ENCODE results near the gene DGAT2. TPM values are rescaled to one million over a fixed set of nuclear protein-coding genes. Genes with fewer than 3 reads are reported as not detected.
A peak's percentile ranks its signal among the peaks of the same experiment; 100 is the strongest.

Gene DGAT2
- total RNA-seq, 2 experiments from 2014 or later: 1.4 to 1.5 TPM

DNA sequence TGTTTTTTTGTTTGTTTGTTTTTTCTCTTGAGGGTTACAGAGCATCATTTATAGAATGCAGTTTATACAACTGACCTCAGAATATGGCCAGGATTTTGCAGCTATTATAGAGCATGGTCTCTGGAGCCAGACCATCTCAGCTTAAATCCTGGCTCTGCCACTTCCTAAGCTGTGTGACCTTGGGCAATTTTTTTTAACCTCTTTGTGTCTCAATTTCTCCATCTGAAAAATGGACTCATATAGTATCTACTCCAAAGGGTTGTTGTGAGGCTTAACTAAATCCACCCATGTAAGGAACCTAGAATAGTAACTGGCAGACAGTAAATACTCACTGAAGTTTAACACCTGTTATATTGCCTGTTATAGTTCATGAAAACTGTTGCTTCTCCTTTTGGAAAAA, 8.3 kb upstream of the DGAT2 start:
- POLR2A ChIA-PET: no interaction called here
- intact Hi-C loops (cut with DNase I, micrococcal nuclease): no loop called here
- H3K9me3 Mint-ChIP-seq (ENCODE audit: low read depth): no peaks in the 10 kb centered on the region

DNA sequence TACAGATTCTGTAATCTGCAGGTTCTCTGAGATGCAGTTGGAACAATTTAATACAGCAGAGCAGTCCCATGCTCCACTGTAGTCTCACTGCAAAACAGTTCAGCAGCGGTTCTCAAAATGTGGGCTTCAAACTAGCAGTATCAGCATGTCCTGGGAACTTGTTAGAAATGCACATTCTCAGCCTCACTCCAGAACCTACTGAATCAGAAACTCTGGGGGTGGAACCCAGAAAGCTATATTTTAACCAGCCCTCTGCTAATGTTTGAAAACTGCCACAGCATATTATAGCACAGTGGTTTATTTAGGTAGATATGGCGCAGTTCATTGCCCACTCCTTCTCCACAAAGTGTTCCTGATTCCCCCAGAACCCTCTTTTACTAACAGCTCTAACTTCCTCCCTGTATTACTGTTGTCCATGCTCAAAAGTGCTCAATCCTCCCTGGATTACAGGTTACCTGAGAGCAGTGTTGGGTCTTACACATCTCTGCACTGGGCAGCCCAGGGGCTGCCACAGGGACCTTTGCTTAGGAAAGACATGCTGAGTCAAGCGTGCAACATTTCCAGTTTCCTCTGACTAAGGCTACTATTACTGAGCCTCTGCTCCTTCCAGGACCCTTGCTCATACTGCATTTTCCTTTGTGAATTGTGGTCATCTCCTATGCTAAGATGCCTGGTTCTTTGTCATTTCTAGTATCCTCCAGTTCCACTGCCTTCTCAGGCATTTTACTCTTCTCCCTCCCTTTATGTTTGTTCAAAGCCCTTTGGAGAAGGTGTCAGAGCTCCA, 7.7 kb upstream of the DGAT2 start:
- intact Hi-C loops (cut with DNase I, micrococcal nuclease): no loop called here
- Mint-ChIP-seq H3K27ac (no peak overlapping the region), H3K4me3 (no peak overlapping the region), H3K36me3 (ENCODE audit: low read depth) (no peaks in the 10 kb centered on the region), H3K27me3 (peaks cover 2% of the 10 kb centered on the region), H3K9me3 (ENCODE audit: low read depth) (no peaks in the 10 kb centered on the region), H3K4me1 (no peaks in the 10 kb centered on the region)
- POLR2A ChIA-PET: no interaction called here
- CTCF ChIA-PET: interaction anchor here (0.6 to 1.1 kb wide), 2 partner anchors 55 to 474 kb away, joined by 3 read pairs; no protein-coding TSS in a partner anchor
- ATAC-seq: peak; percentile 23
- no peak for DNase-seq

More for the DNA sequence above, 8.3 kb upstream of the DGAT2 start:
- Mint-ChIP-seq H3K27ac (no peak overlapping the region), H3K27me3 (no peaks in the 10 kb centered on the region), H3K4me3 (no peak overlapping the region), H3K4me1 (no peaks in the 10 kb centered on the region), H3K36me3 (ENCODE audit: low read depth) (no peaks in the 10 kb centered on the region)
- ATAC-seq: no peak
- DNase-seq: no peak
- CTCF ChIA-PET: interaction anchor here (0.7 to 1.1 kb wide), 2 partner anchors 42 to 55 kb away, joined by 3 read pairs; no protein-coding TSS in a partner anchor

DNA sequence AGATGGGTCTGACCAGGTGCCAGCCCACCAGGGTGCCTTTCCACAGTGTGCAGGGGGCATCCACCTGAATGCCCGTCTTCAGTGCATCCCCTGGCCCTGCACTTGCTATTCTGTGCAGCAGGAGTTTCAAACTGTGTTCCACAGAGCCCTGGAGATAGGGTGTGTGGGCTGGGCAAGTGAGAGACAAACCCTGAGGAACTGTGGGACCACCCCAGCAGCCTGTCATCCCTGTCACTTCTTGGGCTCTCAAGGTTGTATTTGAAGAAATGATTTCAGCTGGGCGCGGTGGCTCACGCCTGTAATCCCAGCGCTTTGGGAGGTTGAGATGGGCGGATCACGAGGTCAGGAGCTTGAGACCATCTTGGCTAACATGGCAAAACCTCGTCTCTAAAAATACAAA, 6.4 kb upstream of the DGAT2 start:
- Mint-ChIP-seq H3K4me3 (no peak overlapping the region), H3K36me3 (ENCODE audit: low read depth) (no peaks in the 10 kb centered on the region), H3K9me3 (ENCODE audit: low read depth) (no peaks in the 10 kb centered on the region), H3K4me1 (peaks cover 9% of the 10 kb centered on the region), H3K27me3 (peaks cover 4% of the 10 kb centered on the region), H3K27ac (no peak overlapping the region)
- no peak for ATAC-seq
- intact Hi-C loops (cut with DNase I, micrococcal nuclease): no loop called here
- ChIA-PET CTCF (no interaction called here), POLR2A (no interaction called here)
- DNase-seq: no peak

DNA sequence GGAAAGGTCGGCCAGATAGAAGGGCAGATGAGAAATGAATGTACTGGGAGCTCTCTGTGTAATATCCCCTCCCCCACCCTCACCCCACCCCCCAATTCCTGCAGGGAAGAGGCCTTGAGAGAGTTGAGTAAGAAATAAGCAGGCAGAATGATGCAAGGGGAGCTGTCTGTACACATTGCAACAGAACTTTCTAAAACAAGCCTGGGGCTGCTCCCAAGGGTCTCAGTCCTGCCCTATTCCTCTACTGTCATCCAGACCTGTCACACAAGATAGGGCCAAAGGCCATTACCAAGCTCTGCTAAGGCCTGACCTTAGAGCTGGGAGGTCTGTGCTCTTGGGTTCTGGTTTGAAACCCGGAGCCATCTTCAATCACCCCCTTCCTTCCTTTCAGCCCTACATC, 5.7 kb upstream of the DGAT2 start:
- H3K4me3 Mint-ChIP-seq: no peak overlapping the region
- POLR2A ChIA-PET: no interaction called here
- DNase-seq (no peak), ATAC-seq (no peak)
- H3K27me3 Mint-ChIP-seq: peaks cover 9% of the 10 kb centered on the region
- H3K4me1 Mint-ChIP-seq: peaks cover 15% of the 10 kb centered on the region
- H3K27ac Mint-ChIP-seq: no peak overlapping the region
- CTCF ChIA-PET: interaction anchor here (0.6 kb wide), 1 partner anchor 287 kb away, joined by 3 read pairs; no protein-coding TSS in a partner anchor
- no peaks in the 10 kb centered on the region for H3K9me3 Mint-ChIP-seq (ENCODE audit: low read depth)
- intact Hi-C loops (cut with DNase I, micrococcal nuclease): no loop called here
- no peaks in the 10 kb centered on the region for H3K36me3 Mint-ChIP-seq (ENCODE audit: low read depth)

DNA sequence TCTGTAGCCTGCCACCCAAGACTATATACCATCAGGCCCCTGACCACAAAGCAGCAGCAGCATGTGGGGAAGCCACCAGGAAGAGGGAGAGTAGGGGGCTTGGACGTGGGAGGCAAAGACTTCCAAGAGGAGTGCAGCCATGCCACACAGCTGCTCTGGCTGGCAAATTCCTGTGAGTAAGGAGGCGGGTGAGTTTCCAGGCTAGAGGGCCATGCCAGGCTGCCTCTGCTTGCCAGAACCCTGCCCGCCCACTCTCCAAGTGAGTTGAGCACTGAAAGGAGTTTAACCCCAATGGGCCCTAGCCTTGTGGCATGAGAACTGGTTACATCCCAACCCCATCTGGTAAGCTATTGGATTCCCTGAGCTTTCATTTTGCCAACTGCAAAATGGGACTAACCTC, 4.7 kb upstream of the DGAT2 start:
- Mint-ChIP-seq H3K27me3 (peaks cover 9% of the 10 kb centered on the region), H3K9me3 (ENCODE audit: low read depth) (no peaks in the 10 kb centered on the region), H3K4me1 (peaks cover 20% of the 10 kb centered on the region), H3K27ac (no peak overlapping the region), H3K4me3 (no peak overlapping the region), H3K36me3 (ENCODE audit: low read depth) (no peaks in the 10 kb centered on the region)
- ChIA-PET CTCF (interaction anchor here (0.7 kb wide), 1 partner anchor 54 kb away, joined by 3 read pairs; no protein-coding TSS in a partner anchor), POLR2A (interaction anchor here (0.6 kb wide), 1 partner anchor 1038 kb away, joined by 3 read pairs; no protein-coding TSS in a partner anchor)
- DNase-seq: no peak
- no peak for ATAC-seq
- intact Hi-C loops (cut with DNase I, micrococcal nuclease): no loop called here

DNA sequence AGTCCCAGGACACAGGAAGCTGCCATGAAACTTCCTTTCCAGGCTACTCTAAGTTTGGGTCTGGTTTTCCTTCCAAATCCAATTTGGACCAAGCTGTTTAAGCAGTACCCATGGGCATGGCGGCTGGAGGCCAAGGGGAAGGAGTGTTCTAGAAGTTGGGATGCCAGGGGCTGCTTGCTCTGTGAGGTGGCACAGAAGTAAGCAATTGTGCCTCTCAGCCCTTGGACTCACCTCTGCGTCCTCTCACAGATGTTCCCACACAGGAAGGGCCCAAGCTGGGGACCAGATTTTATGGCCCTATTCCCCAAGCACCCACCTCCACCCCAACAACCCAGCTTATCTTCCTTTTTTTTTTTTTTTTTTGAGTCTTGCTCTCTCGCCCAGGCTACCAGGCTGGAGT, 3.5 kb upstream of the DGAT2 start:
- Mint-ChIP-seq H3K4me1 (peaks cover 28% of the 10 kb centered on the region), H3K4me3 (no peak overlapping the region), H3K27me3 (peaks cover 20% of the 10 kb centered on the region), H3K27ac (no peak overlapping the region), H3K9me3 (ENCODE audit: low read depth) (no peaks in the 10 kb centered on the region), H3K36me3 (ENCODE audit: low read depth) (no peaks in the 10 kb centered on the region)
- ChIA-PET POLR2A (no interaction called here), CTCF (interaction anchor here (0.9 kb wide), 1 partner anchor 592 kb away, joined by 4 read pairs; no protein-coding TSS in a partner anchor)
- DNase-seq (no peak), ATAC-seq (no peak)
- intact Hi-C loops (cut with DNase I, micrococcal nuclease): loop anchor here in 1 of 2 experiments (5.0 kb wide), 1 partner anchor 43 kb away; no protein-coding TSS in a partner anchor

DNA sequence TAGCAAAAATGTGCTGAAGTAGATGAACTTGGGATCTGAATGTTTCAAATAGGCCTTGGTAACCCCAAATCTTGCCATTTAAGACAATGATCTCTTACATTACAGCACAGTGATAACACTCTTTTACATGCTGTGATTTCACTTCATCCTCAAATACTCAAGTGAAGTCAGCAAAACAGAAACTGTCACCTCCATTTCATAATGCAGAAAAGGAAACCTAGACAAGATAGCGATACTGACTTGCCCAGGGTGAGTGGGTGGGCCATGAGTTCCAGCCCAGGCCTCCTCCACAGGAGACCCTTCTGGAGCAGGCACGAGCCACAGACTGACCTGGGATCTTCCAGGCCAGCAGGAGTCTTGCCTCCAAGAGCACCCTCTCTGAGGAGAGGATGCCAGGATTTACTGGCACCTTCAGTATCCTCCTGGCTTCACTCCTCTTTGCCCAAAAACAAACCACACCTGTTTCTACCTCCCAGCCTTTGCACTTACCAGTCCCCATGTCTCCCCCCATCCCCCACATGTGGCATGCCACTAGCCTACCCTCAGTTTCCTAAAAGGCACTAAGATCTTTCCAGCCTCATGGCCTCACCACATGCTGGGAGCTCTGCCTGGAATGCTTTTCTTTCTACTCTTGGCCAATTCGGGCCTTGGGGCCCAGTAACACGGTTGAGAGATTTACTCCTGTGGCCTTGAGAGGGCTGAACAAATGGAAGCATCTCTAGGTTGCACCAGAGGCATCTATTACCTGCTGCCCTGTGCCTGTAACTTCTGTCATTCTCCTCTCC, 1.9 kb upstream of the DGAT2 start:
- Mint-ChIP-seq H3K27ac (peak overlapping the region; percentile 59), H3K4me3 (no peak overlapping the region), H3K9me3 (ENCODE audit: low read depth) (no peaks in the 10 kb centered on the region), H3K27me3 (peaks cover 25% of the 10 kb centered on the region), H3K4me1 (peaks cover 29% of the 10 kb centered on the region), H3K36me3 (ENCODE audit: low read depth) (no peaks in the 10 kb centered on the region)
- intact Hi-C loops (cut with DNase I, micrococcal nuclease): loop anchor here in 1 of 2 experiments (5.0 kb wide), 1 partner anchor 44 kb away; no protein-coding TSS in a partner anchor
- ChIA-PET CTCF (no interaction called here), POLR2A (no interaction called here)
- DNase-seq: peak; percentile 47
- ATAC-seq: peak; percentile 24

DNA sequence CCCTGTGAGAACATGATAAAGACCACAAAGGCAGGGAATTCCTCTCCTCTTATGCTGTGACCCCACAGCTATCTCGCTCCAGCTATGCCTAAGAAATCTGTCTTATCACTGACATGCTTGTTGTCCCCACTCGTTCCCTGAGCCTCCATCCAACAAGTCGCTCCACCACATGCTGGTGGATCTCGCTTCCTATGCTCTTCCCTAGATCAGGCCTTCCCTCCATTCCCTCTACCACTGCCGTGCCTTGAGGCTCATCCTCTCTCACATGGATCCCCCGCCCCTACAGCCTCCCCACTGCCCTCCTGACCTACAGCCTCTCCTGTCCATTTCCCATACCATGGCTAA, 1.4 kb upstream of the DGAT2 start:
- DNase-seq (no peak), ATAC-seq (no peak)
- H3K9me3 Mint-ChIP-seq (ENCODE audit: low read depth): no peaks in the 10 kb centered on the region
- H3K4me1 Mint-ChIP-seq: peaks cover 29% of the 10 kb centered on the region
- no peak overlapping the region for H3K4me3 Mint-ChIP-seq
- no peaks in the 10 kb centered on the region for H3K36me3 Mint-ChIP-seq (ENCODE audit: low read depth)
- H3K27me3 Mint-ChIP-seq: peaks cover 26% of the 10 kb centered on the region
- ChIA-PET POLR2A (no interaction called here), CTCF (no interaction called here)
- peak overlapping the region; percentile 38 for H3K27ac Mint-ChIP-seq
- intact Hi-C loops (cut with DNase I, micrococcal nuclease): loop anchor here in 1 of 2 experiments (5.0 kb wide), 1 partner anchor 45 kb away; no protein-coding TSS in a partner anchor

DNA sequence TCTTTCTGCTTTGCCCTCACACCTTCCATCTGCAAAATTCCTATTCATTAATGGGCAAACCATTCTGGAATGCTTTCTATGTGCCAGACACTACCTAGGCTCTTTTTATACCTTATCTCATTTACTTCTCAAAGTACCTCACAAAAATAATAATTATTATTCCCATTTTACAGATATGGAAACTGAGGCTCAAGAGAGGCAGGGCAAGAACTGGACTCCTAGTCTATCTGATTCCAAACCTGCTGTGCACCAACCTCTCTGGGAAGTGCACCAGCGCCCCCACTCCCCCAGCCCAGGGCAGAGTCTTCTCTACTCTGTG, 826 bp upstream of the DGAT2 start:
- intact Hi-C loops (cut with DNase I, micrococcal nuclease): loop anchor here (1.0 to 5.0 kb wide), 2 partner anchors 45 to 48 kb away; partner anchors contain the start of gene UVRAG (in 1 of the 2)
- POLR2A ChIA-PET: no interaction called here
- peaks cover 28% of the 10 kb centered on the region for H3K27me3 Mint-ChIP-seq
- peaks cover 29% of the 10 kb centered on the region for H3K4me1 Mint-ChIP-seq
- no peaks in the 10 kb centered on the region for H3K36me3 Mint-ChIP-seq (ENCODE audit: low read depth)
- DNase-seq (no peak), ATAC-seq (no peak)
- H3K27ac Mint-ChIP-seq: no peak overlapping the region
- H3K4me3 Mint-ChIP-seq: no peak overlapping the region
- CTCF ChIA-PET: no interaction called here
- no peaks in the 10 kb centered on the region for H3K9me3 Mint-ChIP-seq (ENCODE audit: low read depth)

DNA sequence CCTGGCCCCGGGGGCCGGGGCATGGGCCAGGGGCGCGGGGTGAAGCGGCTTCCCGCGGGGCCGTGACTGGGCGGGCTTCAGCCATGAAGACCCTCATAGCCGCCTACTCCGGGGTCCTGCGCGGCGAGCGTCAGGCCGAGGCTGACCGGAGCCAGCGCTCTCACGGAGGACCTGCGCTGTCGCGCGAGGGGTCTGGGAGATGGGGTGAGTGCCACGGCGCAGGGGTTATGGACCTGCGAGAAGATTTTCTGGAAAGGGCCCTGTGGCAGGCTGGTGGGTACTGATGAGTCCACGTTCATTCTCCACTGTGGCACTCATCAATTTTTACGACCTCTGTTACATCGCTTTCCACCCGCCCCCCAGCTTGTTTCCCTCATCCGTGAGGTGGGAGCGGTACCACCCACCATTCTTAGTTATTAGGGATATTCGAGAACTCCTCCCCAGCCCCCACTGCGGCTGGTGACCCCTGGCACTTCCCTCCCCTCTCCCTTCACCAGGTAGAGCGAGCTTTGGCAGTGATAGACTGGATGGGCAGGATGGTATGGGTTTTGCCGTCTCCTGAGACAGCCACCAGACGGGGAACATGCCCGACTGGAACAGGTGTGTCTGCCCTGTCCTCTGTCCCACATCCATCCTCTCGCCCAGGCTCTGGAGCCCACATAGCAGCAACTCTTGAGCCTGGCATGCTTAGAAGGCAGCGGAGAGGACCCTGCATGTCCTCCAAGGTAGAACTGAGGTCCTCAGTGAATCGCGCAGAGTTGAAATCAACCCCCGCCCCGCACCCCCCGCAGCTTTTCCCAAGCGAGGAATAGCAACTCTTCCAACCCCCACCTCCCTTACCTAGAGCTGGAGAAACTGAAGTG, 562 bp downstream of the DGAT2 start:
- H3K4me3 Mint-ChIP-seq: peak overlapping the region; percentile 38
- no peaks in the 10 kb centered on the region for H3K36me3 Mint-ChIP-seq (ENCODE audit: low read depth)
- peaks cover 28% of the 10 kb centered on the region for H3K27me3 Mint-ChIP-seq
- intact Hi-C loops (cut with DNase I, micrococcal nuclease): loop anchor here (1.0 to 5.0 kb wide), 2 partner anchors 46 to 47 kb away; partner anchors contain the start of gene UVRAG (in 1 of the 2)
- CTCF ChIA-PET: interaction anchor here (0.6 to 1.5 kb wide), 3 partner anchors 17 to 419 kb away, joined by 3 to 6 read pairs (median 4); no protein-coding TSS in a partner anchor
- no peak for ATAC-seq
- no peak for DNase-seq
- H3K9me3 Mint-ChIP-seq (ENCODE audit: low read depth): no peaks in the 10 kb centered on the region
- peaks cover 36% of the 10 kb centered on the region for H3K4me1 Mint-ChIP-seq
- no peak overlapping the region for H3K27ac Mint-ChIP-seq
- POLR2A ChIA-PET: no interaction called here

DNA sequence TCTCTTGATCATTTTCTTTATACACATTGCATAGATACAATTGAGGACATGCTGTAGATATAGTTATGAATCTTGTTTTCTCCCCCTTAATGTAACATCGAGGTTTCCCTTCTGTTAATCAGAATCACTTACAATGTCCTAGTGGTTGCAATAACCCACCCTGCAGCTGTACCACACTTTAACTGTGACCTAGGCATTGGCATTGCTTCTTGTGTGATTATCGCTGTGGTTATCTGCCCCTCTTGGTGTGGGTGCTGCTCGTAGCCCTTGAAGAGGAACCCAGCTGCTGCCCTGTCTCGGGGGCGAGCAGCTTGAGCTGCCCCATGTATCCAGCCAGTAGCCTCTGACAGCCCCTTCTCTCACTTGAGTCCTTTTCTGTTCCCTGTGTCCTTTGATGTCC, 1.5 kb downstream of the DGAT2 start:
- ChIA-PET POLR2A (no interaction called here), CTCF (interaction anchor here (1.5 kb wide), 1 partner anchor 32 kb away, joined by 6 read pairs; no protein-coding TSS in a partner anchor)
- Mint-ChIP-seq H3K36me3 (ENCODE audit: low read depth) (no peaks in the 10 kb centered on the region), H3K27me3 (peaks cover 28% of the 10 kb centered on the region), H3K9me3 (ENCODE audit: low read depth) (no peaks in the 10 kb centered on the region), H3K27ac (no peak overlapping the region), H3K4me3 (no peak overlapping the region), H3K4me1 (peaks cover 36% of the 10 kb centered on the region)
- ATAC-seq (no peak), DNase-seq (no peak)
- intact Hi-C loops (cut with DNase I, micrococcal nuclease): no loop called here
